Measurements from ENCODE around the gene TPM4.

DNA sequence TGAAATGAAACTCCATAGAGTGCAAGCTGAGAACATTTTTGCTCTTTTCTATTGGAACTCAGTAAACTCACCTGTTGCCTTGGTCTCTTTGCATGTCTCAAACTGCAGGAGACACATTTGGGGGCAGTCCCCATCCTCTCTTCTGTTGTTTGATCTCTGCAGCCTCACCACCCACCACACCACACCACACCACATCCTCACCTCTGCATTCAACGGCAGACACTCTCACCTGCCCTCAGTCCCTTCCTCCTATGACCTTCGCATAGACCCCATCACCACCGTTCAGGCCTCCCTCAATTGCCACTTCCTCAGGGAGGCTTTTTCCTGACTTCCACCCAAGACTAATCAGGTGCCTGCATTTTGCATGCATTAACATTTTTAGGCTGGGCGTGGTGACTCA lies 14.4 kb upstream of the TPM4 start:
- TF ChIP-seq CTCF (IDR thresholded peaks at IDR 0.05) (no peak), EZH2phosphoT487 (IDR thresholded peaks at IDR 0.05) (no peak), EZH2 (IDR thresholded peaks at IDR 0.05) (no peak)
